PC-9 (cell line): ENCODE results near the gene RNF144A. TPM values are rescaled to one million over a fixed set of nuclear protein-coding genes. Genes with fewer than 3 reads are reported as not detected.

ENCODE experiments used
- BruUV-seq: library from RNA; stranded (reverse); fragments of 400-500 nt; replicated peaks from 2 replicates; lab custom pipeline; 2021; lab: Mats Ljungman, UMichigan
- CTCF ChIA-PET: fragments of 300-600 bp; sonication (Branson Sonifier 250); formaldehyde crosslinking; loops from one replicate; lab custom pipeline; 2022; ENCODE audit warnings: antibody characterized with exemption; lab: Charles Lee
- POLR2A ChIA-PET: fragments of 300-600 bp; sonication (Branson Sonifier 250); formaldehyde crosslinking; loops from one replicate; lab custom pipeline; 2022; ENCODE audit warnings: antibody characterized with exemption; ENCODE audit not compliant: unreplicated experiment; lab: Charles Lee
- DNase-seq, 2 experiments: peaks; one replicate each; pipeline versions ENCODE4 v3.0.0 to v3.0.0-alpha.2; 2015 to 2022; ENCODE audit warnings: mixed read lengths in 1 of 2
- H2AFZ ChIP-seq: fragments of 200-600 bp; sonication (generic); 2 replicates; pipeline ENCODE4 v1.8.1; 2017; ENCODE audit warnings: antibody characterized with exemption
- H3F3A ChIP-seq: fragments of 200-600 bp; sonication (generic); 2 replicates; pipeline ENCODE4 v1.8.1; 2017; ENCODE audit warnings: antibody characterized with exemption, mild to moderate bottlenecking, low read depth; ENCODE audit not compliant: insufficient read depth
- H3K27ac ChIP-seq: fragments of 200-600 bp; sonication (generic); 2 replicates; pipeline ENCODE4 v1.6.1; 2016; ENCODE audit warnings: mixed run types
- H3K27me3 ChIP-seq: fragments of 200-600 bp; sonication (generic); 2 replicates; pipeline ENCODE4 v1.6.1; 2016; ENCODE audit warnings: low read depth, mixed run types; ENCODE audit not compliant: insufficient read depth
- H3K36me3 ChIP-seq: fragments of 200-600 bp; sonication (generic); 2 replicates; pipeline ENCODE4 v1.6.1; 2016; ENCODE audit warnings: low read depth, mixed run types
- H3K4me1 ChIP-seq: fragments of 200-600 bp; sonication (generic); replicated peaks from 2 replicates; pipeline ENCODE4 v1.6.1; 2016; ENCODE audit warnings: mixed run types; ENCODE audit not compliant: insufficient read depth
- H3K4me2 ChIP-seq: fragments of 200-600 bp; sonication (generic); 2 replicates; pipeline ENCODE4 v1.6.1; 2017; ENCODE audit warnings: mixed run types
- H3K4me3 ChIP-seq: fragments of 200-600 bp; sonication (generic); 2 replicates; pipeline ENCODE4 v1.6.1; 2016; ENCODE audit warnings: mixed run types
- H3K79me2 ChIP-seq: fragments of 200-600 bp; sonication (generic); 2 replicates; pipeline ENCODE4 v1.6.1; 2017; ENCODE audit warnings: low read depth, mixed run types
- H3K9me2 ChIP-seq: fragments of 200-600 bp; sonication (generic); 2 replicates; pipeline ENCODE4 v1.8.1; 2017; ENCODE audit warnings: mild to moderate bottlenecking; ENCODE audit not compliant: insufficient read depth
- H3K9me3 ChIP-seq: fragments of 200-600 bp; sonication (generic); 2 replicates; pipeline ENCODE4 v1.8.1; 2016; ENCODE audit warnings: low read depth; ENCODE audit not compliant: insufficient read depth
- H4K20me1 ChIP-seq: fragments of 200-600 bp; sonication (generic); 2 replicates; pipeline ENCODE4 v1.8.1; 2017; ENCODE audit not compliant: insufficient read depth
- EZH2 ChIP-seq: fragments of 200-600 bp; sonication (generic); IDR thresholded peaks from 2 replicates; pipeline ENCODE4 v1.8.0; 2017; ENCODE audit warnings: antibody characterized with exemption, low read depth
- intact Hi-C: fragments of 100-400 bp; cut with micrococcal nuclease; formaldehyde crosslinking; loops from one replicate; pipeline ENCODE4 v1.10.0; 2022; ENCODE audit not compliant: unreplicated experiment
- total RNA-seq: library from RNA; stranded (reverse); gene quantifications from 2 replicates; pipeline ENCODE4 v1.2.3, GENCODE V29; 2021
- TF ChIP-seq, protein P1 (sequence below): fragments of 200-600 bp; sonication (generic); conservative IDR thresholded peaks from 2 replicates; pipeline ENCODE4 v1.6.1; 2017; ENCODE audit warnings: mixed run types, antibody characterized with exemption, mild to moderate bottlenecking, moderate library complexity

The RNF144A gene
- total RNA-seq, 1 experiment from 2014 or later = 0.94 TPM

DNA sequence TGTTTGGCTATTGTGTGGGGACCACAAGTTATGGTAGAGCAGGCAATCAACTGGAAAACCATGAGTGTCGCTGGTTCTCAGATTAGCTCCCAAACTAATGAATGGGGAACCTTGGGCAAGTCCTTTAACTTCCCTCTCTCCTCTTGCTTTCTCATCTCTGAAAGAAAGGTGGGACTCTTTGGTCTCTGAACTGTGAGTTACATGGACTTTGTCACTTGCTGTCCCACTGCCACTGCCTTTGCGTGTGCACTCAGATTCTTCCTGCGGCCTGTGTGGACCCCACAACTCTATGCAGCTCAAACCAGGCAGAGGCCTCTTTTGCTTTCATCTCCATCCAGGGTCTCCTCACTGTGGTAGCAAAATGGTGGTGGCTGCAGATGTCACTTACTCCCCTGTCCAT, 86.7 kb downstream of the RNF144A start:
- intact Hi-C loops = no loop called here
- H3K79me2 ChIP-seq = no peaks in the 10 kb centered on the region
- no peaks in the 10 kb centered on the region for H3K9me3 ChIP-seq
- no peaks in the 10 kb centered on the region for H3K9me2 ChIP-seq
- no peak for DNase-seq
- H2AFZ ChIP-seq = no peak overlapping the region
- no peak overlapping the region for H3K4me3 ChIP-seq
- H3F3A ChIP-seq = no peaks in the 10 kb centered on the region
- H3K4me2 ChIP-seq = no peak overlapping the region
- POLR2A ChIA-PET = no interaction called here
- TF ChIP-seq, protein P1, sequence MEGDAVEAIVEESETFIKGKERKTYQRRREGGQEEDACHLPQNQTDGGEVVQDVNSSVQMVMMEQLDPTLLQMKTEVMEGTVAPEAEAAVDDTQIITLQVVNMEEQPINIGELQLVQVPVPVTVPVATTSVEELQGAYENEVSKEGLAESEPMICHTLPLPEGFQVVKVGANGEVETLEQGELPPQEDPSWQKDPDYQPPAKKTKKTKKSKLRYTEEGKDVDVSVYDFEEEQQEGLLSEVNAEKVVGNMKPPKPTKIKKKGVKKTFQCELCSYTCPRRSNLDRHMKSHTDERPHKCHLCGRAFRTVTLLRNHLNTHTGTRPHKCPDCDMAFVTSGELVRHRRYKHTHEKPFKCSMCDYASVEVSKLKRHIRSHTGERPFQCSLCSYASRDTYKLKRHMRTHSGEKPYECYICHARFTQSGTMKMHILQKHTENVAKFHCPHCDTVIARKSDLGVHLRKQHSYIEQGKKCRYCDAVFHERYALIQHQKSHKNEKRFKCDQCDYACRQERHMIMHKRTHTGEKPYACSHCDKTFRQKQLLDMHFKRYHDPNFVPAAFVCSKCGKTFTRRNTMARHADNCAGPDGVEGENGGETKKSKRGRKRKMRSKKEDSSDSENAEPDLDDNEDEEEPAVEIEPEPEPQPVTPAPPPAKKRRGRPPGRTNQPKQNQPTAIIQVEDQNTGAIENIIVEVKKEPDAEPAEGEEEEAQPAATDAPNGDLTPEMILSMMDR = no peak
- TF ChIP-seq EZH2 = no peak
- H3K36me3 ChIP-seq = no peaks in the 10 kb centered on the region
- CTCF ChIA-PET = no interaction called here
- H4K20me1 ChIP-seq = no peaks in the 10 kb centered on the region
- BruUV-seq = no TSS peak
- H3K4me1 ChIP-seq = no peaks in the 10 kb centered on the region
- no peak overlapping the region for H3K27ac ChIP-seq
- no peaks in the 10 kb centered on the region for H3K27me3 ChIP-seq

DNA sequence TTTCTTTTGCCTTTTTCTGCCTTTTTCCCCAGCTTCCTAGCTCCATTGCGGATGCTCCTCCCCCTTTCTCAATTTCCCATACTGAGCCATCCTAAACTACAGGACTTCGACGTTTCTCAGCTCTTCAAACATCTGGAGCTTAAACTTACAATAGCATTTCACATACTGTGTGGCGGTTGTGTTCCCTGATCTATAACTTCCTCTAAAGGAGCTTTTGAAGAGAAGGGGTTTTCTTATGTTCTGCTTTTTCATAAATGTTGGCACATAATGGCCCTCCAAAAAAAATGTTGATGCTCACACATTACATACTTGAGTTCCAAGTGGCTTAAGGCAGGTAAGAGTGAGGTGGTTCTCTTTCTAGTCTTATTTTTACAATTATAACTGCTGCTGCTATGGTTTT, 87.4 kb downstream of the RNF144A start:
- Histone ChIP-seq H3K9me3 (no peaks in the 10 kb centered on the region), H3K9me2 (no peaks in the 10 kb centered on the region), H2AFZ (no peak overlapping the region), H3K36me3 (no peaks in the 10 kb centered on the region), H3K4me2 (no peak overlapping the region), H3K79me2 (no peaks in the 10 kb centered on the region), H4K20me1 (no peaks in the 10 kb centered on the region), H3K27me3 (no peaks in the 10 kb centered on the region), H3K4me3 (no peak overlapping the region), H3K4me1 (no peaks in the 10 kb centered on the region), H3K27ac (no peak overlapping the region), H3F3A (no peaks in the 10 kb centered on the region)
- DNase-seq = no peak
- no TSS peak for BruUV-seq
- no peak for TF ChIP-seq EZH2
- TF ChIP-seq, protein P1 = no peak
- CTCF ChIA-PET = no interaction called here
- intact Hi-C loops = no loop called here
- POLR2A ChIA-PET = no interaction called here

DNA sequence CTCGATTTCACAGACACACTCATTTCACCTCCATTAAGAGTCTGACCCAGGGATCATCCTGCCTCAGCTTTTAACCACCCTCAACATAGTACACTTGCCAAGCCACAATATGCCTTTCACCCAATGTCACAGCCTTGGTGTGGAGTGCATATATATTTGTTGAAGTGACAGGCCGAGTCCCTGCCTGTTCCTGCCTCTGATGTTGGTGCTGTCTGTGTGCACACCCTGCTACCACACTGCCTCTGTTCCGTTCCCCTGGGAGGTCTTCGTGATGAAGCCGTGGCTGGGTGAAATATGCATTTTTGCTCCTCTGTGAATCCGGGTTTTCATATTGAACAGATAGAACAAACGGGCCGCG, 90.3 kb downstream of the RNF144A start:
- no peaks in the 10 kb centered on the region for H3K79me2 ChIP-seq
- no peaks in the 10 kb centered on the region for H3K36me3 ChIP-seq
- H3K4me1 ChIP-seq = no peaks in the 10 kb centered on the region
- no peak overlapping the region for H3K27ac ChIP-seq
- no peak overlapping the region for H3K4me3 ChIP-seq
- TF ChIP-seq EZH2 = no peak
- TF ChIP-seq, protein P1 = no peak
- no peaks in the 10 kb centered on the region for H3K9me3 ChIP-seq
- no peaks in the 10 kb centered on the region for H3F3A ChIP-seq
- POLR2A ChIA-PET = no interaction called here
- no peak for DNase-seq
- H2AFZ ChIP-seq = no peak overlapping the region
- H4K20me1 ChIP-seq = no peaks in the 10 kb centered on the region
- BruUV-seq = no TSS peak
- H3K9me2 ChIP-seq = no peaks in the 10 kb centered on the region
- intact Hi-C loops = no loop called here
- no peaks in the 10 kb centered on the region for H3K27me3 ChIP-seq
- no peak overlapping the region for H3K4me2 ChIP-seq
- CTCF ChIA-PET = no interaction called here
